Glutamatergic neuron (in vitro differentiated cells): ENCODE results near the gene NTSR1. TPM values are rescaled to one million over a fixed set of nuclear protein-coding genes. Genes with fewer than 3 reads are reported as not detected.
A peak's percentile ranks its signal among the peaks of the same experiment; 100 is the strongest.

Experiments used
- DNase-seq: peaks from one replicate; pipeline ENCODE4 v3.0.0; 2022
- H3K27ac Mint-ChIP-seq: one replicate; pipeline ENCODE4 v1.8.0; 2020; ENCODE audit warnings: mild to moderate bottlenecking, mixed read lengths, inconsistent platforms; ENCODE audit not compliant: unreplicated experiment
- H3K27me3 Mint-ChIP-seq: one replicate; pipeline ENCODE4 v1.8.0; 2020; ENCODE audit warnings: mild to moderate bottlenecking, moderate library complexity, mixed read lengths, inconsistent platforms; ENCODE audit not compliant: unreplicated experiment
- H3K36me3 Mint-ChIP-seq: one replicate; pipeline ENCODE4 v1.8.0; 2020; ENCODE audit warnings: mild to moderate bottlenecking, mixed read lengths, inconsistent platforms; ENCODE audit not compliant: unreplicated experiment
- H3K4me1 Mint-ChIP-seq: one replicate; pipeline ENCODE4 v1.8.0; 2020; ENCODE audit warnings: mild to moderate bottlenecking, low read depth, mixed read lengths, inconsistent platforms; ENCODE audit not compliant: unreplicated experiment
- H3K4me3 Mint-ChIP-seq: one replicate; pipeline ENCODE4 v1.8.0; 2020; ENCODE audit warnings: mild to moderate bottlenecking, mixed read lengths, inconsistent platforms; ENCODE audit not compliant: unreplicated experiment
- H3K9me3 Mint-ChIP-seq: one replicate; pipeline ENCODE4 v1.8.0; 2020; ENCODE audit warnings: mild to moderate bottlenecking, moderate library complexity, mixed read lengths, inconsistent platforms; ENCODE audit not compliant: unreplicated experiment
- CTCF ChIP-seq: fragments of 200-600 bp; sonication (generic); IDR thresholded peaks from one replicate; pipeline ENCODE4 v1.5.0; 2021; ENCODE audit not compliant: partially characterized antibody, unreplicated experiment
- total RNA-seq: library from RNA; stranded (reverse); fragmentation: NEBNext Ultra II Directional; extraction: Animal tissue kit (Norgen Biotek cat#: 25700); gene quantifications from one replicate; pipeline ENCODE4 v1.2.1, GENCODE V29; 2021; ENCODE audit not compliant: unreplicated experiment

NTSR1 gene
- total RNA-seq, 1 donor from 2014 or later: 4.0 TPM

DNA sequence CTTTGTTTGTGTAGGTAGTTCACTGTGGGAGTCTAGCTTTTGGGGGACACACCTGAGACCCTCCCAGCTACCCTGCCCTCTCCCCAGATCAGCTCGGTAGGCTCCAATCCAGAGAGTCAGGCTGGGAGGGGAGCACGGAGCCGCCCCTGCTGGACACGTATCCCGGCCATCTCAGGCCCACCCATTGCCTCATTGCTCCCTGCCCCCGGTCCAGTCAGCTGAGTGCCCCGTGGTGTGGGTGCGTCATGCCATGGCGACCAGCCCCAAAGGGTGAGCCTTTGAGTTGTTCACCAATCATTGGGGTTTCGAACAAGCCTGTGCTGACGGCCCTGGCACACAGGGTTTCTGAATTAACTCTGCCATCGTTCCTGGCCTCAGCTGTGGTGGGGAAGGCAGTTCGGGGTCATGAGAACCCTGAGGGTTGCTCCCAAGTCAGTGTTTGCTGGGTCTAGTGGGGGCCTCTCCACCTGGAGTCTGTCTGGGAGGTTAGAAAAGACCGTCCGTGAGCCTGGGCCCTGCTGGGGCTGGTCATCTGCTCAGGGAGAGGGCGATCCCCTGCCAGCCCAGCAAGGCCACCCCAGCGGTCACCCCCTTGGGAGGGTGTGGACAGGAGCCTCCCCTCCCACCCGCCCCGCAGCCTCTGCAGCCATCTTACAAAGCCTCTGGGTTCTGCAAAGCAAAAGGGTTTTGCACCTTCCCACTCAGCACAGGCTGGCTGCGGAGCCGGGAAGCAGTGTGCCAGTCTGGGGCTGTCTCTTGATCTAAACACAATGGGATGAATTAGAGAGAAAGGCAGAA, 34.5 kb downstream of the NTSR1 start:
- peaks cover 8% of the 10 kb centered on the region for H3K36me3 Mint-ChIP-seq
- H3K4me3 Mint-ChIP-seq: no peak overlapping the region
- DNase-seq: peak; percentile 12
- H3K4me1 Mint-ChIP-seq: peaks cover 17% of the 10 kb centered on the region
- H3K9me3 Mint-ChIP-seq: peaks cover 7% of the 10 kb centered on the region
- no peak for TF ChIP-seq CTCF
- no peak overlapping the region for H3K27ac Mint-ChIP-seq
- H3K27me3 Mint-ChIP-seq: peaks cover 10% of the 10 kb centered on the region

DNA sequence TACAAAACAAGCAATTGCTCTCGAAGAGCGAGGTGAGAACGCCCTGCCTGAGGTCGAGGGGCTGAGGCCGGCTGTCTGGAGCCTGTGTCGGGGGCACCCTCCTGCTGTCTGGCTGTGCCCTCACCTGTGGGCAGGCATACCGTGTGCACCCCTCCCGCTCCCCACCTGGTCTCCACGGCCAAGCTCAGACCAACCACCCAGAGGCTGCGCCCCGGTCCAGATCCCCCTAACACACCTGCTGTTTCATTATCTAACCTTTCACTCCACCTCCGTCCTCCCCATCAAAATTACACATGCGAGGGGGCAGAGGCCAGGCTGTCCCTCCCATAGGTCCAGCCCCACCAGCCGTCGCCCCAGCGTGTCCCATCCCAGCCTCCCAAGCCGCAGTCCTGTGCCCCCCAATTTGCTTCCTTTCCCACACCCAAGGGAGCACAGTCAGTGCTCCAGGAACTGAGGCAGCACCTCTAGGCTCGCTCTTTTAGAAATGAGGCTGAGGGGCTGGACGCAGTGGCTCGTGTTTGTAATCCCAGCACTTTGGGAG, 35.2 kb downstream of the NTSR1 start:
- Mint-ChIP-seq H3K27me3 (peaks cover 10% of the 10 kb centered on the region), H3K4me1 (peaks cover 16% of the 10 kb centered on the region), H3K4me3 (no peak overlapping the region), H3K9me3 (peaks cover 8% of the 10 kb centered on the region), H3K27ac (no peak overlapping the region), H3K36me3 (peaks cover 13% of the 10 kb centered on the region)
- TF ChIP-seq CTCF: no peak
- DNase-seq: no peak

DNA sequence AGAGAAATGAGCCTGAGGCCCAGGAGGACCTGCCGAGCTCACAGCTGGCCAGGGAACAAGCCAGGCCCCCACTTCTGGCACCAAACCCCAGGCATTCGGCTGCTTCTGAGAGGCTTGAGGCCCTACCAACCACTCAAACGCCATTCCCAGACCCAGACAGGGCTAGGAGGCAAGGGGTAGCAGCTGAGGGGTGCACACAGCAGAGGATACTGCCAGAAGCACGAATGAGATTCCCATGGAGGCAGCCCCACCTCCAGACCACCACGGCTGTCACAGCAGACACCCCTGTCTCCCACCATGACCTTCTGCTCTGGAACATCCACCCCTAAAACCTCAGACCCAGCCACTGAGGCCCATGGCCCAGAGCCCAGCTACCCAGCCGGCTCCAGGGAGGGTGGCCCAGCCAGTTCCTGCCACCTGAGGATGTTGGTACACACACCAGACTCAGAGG, 36.1 kb downstream of the NTSR1 start:
- Mint-ChIP-seq H3K36me3 (peaks cover 18% of the 10 kb centered on the region), H3K4me3 (no peak overlapping the region), H3K27ac (no peak overlapping the region), H3K4me1 (peaks cover 14% of the 10 kb centered on the region), H3K9me3 (peaks cover 8% of the 10 kb centered on the region), H3K27me3 (peaks cover 12% of the 10 kb centered on the region)
- no peak for DNase-seq
- TF ChIP-seq CTCF: no peak

DNA sequence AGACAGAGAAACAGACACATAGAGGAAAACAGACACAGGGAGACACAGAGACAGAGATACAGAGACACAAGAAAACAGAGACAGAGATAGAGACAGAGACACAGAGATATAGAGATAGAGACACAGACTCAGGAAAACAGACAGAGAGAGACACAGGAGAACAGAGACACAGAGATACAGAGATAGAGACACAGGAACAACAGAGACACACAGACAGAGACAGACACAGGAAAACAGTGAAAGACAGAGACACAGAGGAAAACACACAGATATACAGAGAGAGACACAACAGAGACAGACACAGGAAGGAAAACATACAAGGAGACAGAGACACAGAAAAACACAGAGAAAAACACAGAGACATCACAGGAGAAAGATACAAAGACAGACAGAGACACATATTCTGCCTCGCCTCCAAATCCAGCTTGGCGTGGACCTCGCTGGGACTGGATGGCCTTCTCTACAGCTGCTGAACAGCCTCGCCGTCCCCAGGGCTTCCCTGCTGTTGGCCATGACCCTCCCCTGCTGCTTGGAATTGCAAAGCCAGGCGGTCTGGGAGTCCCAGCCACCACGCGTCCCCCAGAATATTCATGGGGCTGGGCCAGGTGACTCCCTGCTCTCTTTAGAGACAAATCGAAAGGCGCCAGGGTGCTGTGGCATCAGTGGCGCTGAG, 36.8 kb downstream of the NTSR1 start:
- Mint-ChIP-seq H3K4me1 (peaks cover 8% of the 10 kb centered on the region), H3K27me3 (peaks cover 11% of the 10 kb centered on the region), H3K9me3 (peaks cover 8% of the 10 kb centered on the region), H3K36me3 (peaks cover 18% of the 10 kb centered on the region), H3K4me3 (peak overlapping the region; percentile 60), H3K27ac (peak overlapping the region; percentile 78)
- DNase-seq: peak; percentile 19
- TF ChIP-seq CTCF: no peak

GRCh38 chr20:62745952-62746288, 37.3 kb downstream of the NTSR1 start:
- no peak for DNase-seq
- H3K9me3 Mint-ChIP-seq: peaks cover 8% of the 10 kb centered on the region
- H3K4me3 Mint-ChIP-seq: no peak overlapping the region
- peaks cover 11% of the 10 kb centered on the region for H3K27me3 Mint-ChIP-seq
- H3K36me3 Mint-ChIP-seq: peaks cover 18% of the 10 kb centered on the region
- H3K4me1 Mint-ChIP-seq: peaks cover 8% of the 10 kb centered on the region
- no peak overlapping the region for H3K27ac Mint-ChIP-seq
- no peak for TF ChIP-seq CTCF
